Right cardiac atrium (tissue), 5 donors: ENCODE measurements around the gene FGF4. TPM values are rescaled to one million over a fixed set of nuclear protein-coding genes. Genes with fewer than 3 reads are reported as not detected.

Experiments used
- ATAC-seq, 2 donors: fragments of 200-7000 bp; cut with Tn5 transposase; one replicate each; pipeline versions ENCODE4 v1.8.0 to v1.9.1; 2020; ENCODE audit warnings: moderate library complexity in 2 of 2, mild to moderate bottlenecking in 1 of 2
- DNase-seq, 3 donors: peaks; one replicate each; pipeline ENCODE4 v3.0.0-alpha.2; 2020
- H3K27ac ChIP-seq: one replicate; pipeline ENCODE4 v1.5.1; 2013; ENCODE audit warnings: mild to moderate bottlenecking, low read length, control low read depth, moderate library complexity
- H3K27me3 ChIP-seq: one replicate; pipeline ENCODE4 v1.6.1; 2013; ENCODE audit not compliant: control insufficient read depth, insufficient read depth
- H3K4me1 ChIP-seq: one replicate; pipeline ENCODE4 v1.6.1; 2013; ENCODE audit warnings: low read length; ENCODE audit not compliant: control insufficient read depth, insufficient read depth
- H3K4me3 ChIP-seq: one replicate; pipeline ENCODE4 v1.5.1; 2013; ENCODE audit warnings: low read length, control low read depth
- H3K9me3 ChIP-seq: one replicate; pipeline ENCODE4 v1.6.1; 2013; ENCODE audit warnings: low read length; ENCODE audit not compliant: control insufficient read depth
- WGBS: extraction: QIAGEN DNeasy Blood & Tissue Kit; methylation state at CpG from one replicate; pipeline ENCODE4 v1.1.7; 2013; 5-methylcytosine and 5-hydroxymethylcytosine counted together
- intact Hi-C, 4 donors: fragments of 100-400 bp; cut with DNase I; formaldehyde crosslinking; loops; one replicate each; pipeline versions ENCODE4 v1.11.0 to v1.14.0; 2022 to 2023
- polyA plus RNA-seq: library from polyadenylated mRNA; stranded (reverse); fragments of 200-250 nt; gene quantifications from one replicate; pipeline ENCODE4 v1.2.3, GENCODE V29; 2013
- total RNA-seq, 4 donors: library from RNA; stranded (reverse); fragmentation: NEBNext Ultra II Directional; extraction: Animal tissue kit (Norgen Biotek cat#: 25700); gene quantifications; one replicate each; pipeline ENCODE4 v1.2.1, GENCODE V29; 2021
- donor health status: healthy with polysubstance abuse.
- donor health status: DM: no; HTN: yes; CAD: no.
- donor health status: DM: no; HTN: no; CAD: no.
- donor health status: DM: no; HTN: yes; CAD: no; lungs with severe emphysema.
- donor health status: DM: yes; HTN: yes; CAD: no.

The FGF4 gene
- total and polyA plus RNA-seq, 5 donors, result not detected

- intact Hi-C loops, result no loop called here
- peak in 2 of 3 donors; percentile 38 to 45 for DNase-seq
These were observed 29.8 kb upstream of the FGF4 start for GRCh38 chr11:69804769-69805508.

DNA sequence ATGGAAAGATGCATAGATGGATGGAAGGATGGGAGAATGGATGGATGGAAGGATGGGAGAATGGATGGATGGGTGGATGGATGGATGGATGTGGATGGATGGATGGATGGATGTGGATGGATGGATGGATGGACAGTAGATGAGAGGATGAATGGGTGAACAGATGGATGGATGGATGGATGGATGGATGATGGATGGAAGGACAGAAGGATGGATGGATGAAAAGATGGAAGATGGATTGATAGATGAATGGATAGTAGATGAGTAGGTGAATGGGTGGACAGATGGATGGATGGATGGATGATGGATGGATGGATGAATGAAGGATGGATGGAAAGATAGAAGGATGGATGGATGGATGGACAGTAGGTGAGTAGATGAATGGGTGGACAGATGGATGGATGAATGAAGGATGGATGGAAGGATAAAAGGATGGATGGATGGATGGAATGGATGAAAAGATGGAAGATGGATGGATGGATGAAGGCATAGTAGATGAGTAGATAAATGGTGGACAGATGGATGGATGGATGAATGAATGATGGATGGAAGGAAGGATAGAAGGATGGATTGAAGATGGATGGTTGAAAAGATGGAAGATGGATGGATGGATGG, 28.6 kb upstream of the FGF4 start:
- H3K4me3 ChIP-seq, result no peak overlapping the region
- no peaks in the 10 kb centered on the region for H3K4me1 ChIP-seq
- intact Hi-C loops, result no loop called here
- no peaks in the 10 kb centered on the region for H3K9me3 ChIP-seq
- no peak for DNase-seq
- no peak overlapping the region for H3K27ac ChIP-seq
- H3K27me3 ChIP-seq, result no peaks in the 10 kb centered on the region
- no peak for ATAC-seq

More at GRCh38 chr11:69804769-69805508, 29.8 kb upstream of the FGF4 start:
- Histone ChIP-seq H3K27me3 (no peaks in the 10 kb centered on the region), H3K4me1 (no peaks in the 10 kb centered on the region), H3K4me3 (no peak overlapping the region), H3K27ac (no peak overlapping the region), H3K9me3 (no peaks in the 10 kb centered on the region)
- ATAC-seq, result peak; percentile 39 to 48
- WGBS, result 67% methylated on average over 19 of the region's 19 CpGs

- ATAC-seq (no peak), DNase-seq (no peak)
- Histone ChIP-seq H3K27ac (no peak overlapping the region), H3K9me3 (no peaks in the 10 kb centered on the region), H3K4me3 (no peak overlapping the region), H3K27me3 (no peaks in the 10 kb centered on the region), H3K4me1 (no peaks in the 10 kb centered on the region)
- intact Hi-C loops, result no loop called here
- 78% methylated on average over 2 of the region's 2 CpGs for WGBS
These were observed 27.9 kb upstream of the FGF4 start for GRCh38 chr11:69803022-69803421.

DNA sequence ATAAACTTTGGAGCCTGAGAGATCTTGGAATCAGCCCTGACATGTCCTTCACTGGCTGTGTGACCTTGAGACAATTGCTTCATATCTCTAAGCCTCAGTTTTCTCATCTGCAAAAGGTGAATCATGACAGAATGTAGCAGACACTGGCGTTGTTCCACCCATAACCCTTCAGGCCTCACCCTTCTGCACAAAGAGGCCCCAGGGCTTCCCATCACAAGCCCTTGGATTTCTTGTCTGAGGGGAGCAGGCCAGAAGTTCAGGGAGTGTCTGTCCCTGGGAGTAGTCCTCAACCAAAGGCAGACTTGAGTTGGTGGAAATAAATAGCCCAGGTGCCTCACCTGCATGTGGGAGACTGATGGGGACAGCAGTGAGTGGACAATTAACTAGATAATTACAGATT, 27.4 kb upstream of the FGF4 start:
- 72% methylated on average over 1 of the region's 1 CpG for WGBS
- Histone ChIP-seq H3K9me3 (no peaks in the 10 kb centered on the region), H3K4me3 (no peak overlapping the region), H3K27me3 (no peaks in the 10 kb centered on the region), H3K27ac (no peak overlapping the region), H3K4me1 (no peaks in the 10 kb centered on the region)
- ATAC-seq (no peak), DNase-seq (no peak)
- intact Hi-C loops, result no loop called here

DNA sequence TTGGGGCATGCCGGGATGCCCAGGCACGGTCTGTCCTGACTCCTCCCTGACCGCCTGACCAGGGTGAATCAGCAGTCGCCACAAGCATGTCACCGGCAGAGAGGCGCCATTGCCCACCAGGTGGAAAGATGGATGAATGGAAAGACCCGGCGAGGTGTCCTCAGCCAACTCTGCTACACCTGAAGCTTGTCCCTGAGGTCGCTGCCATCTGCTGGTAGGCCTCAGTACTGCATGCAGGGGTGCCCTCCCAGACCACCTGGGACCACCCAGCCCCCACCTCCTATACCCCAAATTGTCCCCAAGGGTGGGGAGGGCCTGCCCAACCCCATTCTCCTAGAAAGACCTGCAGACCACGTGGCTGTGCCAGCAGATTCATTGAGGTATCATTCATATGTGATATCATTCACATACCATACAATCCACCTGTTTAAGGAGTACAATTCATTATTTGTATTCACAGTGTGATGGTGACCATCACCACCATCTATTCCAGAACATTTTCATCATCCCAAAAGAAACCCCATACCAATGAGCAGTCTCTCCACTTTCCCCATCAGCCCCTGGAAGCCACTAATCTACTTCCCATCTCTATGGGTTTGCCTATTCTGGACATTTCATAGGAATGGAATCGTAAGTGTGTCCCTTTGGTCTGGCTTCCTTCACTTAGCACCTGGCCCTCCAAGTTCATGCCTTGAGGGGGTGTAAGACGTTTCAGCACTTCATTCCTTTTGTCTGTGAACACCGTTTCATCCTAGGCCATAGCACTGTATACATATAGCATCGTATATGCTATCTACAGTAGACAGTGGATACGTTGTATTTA, 26.6 kb upstream of the FGF4 start:
- intact Hi-C loops, result no loop called here
- Histone ChIP-seq H3K27ac (no peak overlapping the region), H3K4me3 (no peak overlapping the region), H3K9me3 (no peaks in the 10 kb centered on the region), H3K27me3 (no peaks in the 10 kb centered on the region), H3K4me1 (no peaks in the 10 kb centered on the region)
- peak in 1 of 3 donors; percentile 72 for DNase-seq
- peak in 1 of 2 donors; percentile 33 for ATAC-seq
- 31% methylated on average over 15 of the region's 15 CpGs for WGBS

DNA sequence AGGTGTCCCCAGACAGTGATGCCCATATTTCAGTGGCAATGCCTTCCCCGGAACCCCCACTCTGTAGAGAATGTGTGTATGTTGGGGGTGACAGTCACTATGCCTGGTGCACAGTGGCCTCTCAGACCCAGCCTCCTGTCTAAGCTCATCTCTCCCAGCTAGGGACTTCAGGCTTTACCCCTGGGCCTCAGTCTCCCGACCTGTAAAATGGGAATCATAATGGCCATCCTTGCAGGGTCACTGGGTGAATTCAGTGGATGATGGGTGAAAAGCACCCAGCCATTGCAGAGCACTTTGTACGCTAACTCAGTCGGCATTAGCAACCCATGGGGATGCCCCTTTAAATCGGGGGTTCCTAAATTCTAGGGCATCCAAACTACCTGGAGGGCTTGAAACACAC, 25.1 kb upstream of the FGF4 start:
- WGBS, result 92% methylated on average over 5 of the region's 5 CpGs
- no peak for ATAC-seq
- intact Hi-C loops, result no loop called here

DNA sequence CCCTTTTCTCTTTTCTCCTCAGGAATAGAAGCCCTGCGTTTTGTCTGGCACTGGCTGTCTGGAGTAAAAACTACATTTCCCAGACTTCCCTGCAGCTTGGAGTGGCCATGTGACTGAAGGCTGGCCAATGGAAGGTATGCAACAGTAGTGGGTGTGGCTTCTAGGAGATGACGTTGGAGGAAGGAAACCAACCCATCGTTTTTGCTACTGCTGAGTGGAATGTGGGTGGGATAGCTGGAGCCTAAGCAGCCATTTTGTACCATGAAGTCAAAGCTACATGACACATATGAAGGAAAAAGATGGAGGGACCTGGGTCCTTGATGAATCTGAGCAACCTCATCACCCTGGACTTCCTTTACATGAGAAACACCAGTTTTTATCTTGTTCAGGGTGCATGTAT, 24.4 kb upstream of the FGF4 start:
- intact Hi-C loops, result no loop called here
- Histone ChIP-seq H3K27me3 (no peaks in the 10 kb centered on the region), H3K4me1 (no peaks in the 10 kb centered on the region), H3K27ac (no peak overlapping the region), H3K4me3 (no peak overlapping the region), H3K9me3 (no peaks in the 10 kb centered on the region)
- ATAC-seq (no peak), DNase-seq (no peak)
- WGBS, result 20% methylated on average over 3 of the region's 3 CpGs

More for the DNA sequence above, 25.1 kb upstream of the FGF4 start:
- DNase-seq, result no peak
- Histone ChIP-seq H3K27ac (no peak overlapping the region), H3K4me1 (no peaks in the 10 kb centered on the region), H3K9me3 (no peaks in the 10 kb centered on the region), H3K4me3 (no peak overlapping the region), H3K27me3 (no peaks in the 10 kb centered on the region)

GRCh38 chr11:69799097-69799496, 24.0 kb upstream of the FGF4 start:
- Histone ChIP-seq H3K27ac (no peak overlapping the region), H3K4me3 (no peak overlapping the region), H3K9me3 (no peaks in the 10 kb centered on the region), H3K27me3 (no peaks in the 10 kb centered on the region), H3K4me1 (no peaks in the 10 kb centered on the region)
- 83% methylated on average over 3 of the region's 3 CpGs for WGBS
- ATAC-seq (no peak), DNase-seq (no peak)
- intact Hi-C loops, result no loop called here

- 77% methylated on average over 14 of the region's 14 CpGs for WGBS
- no peaks in the 10 kb centered on the region for H3K4me1 ChIP-seq
- no peak overlapping the region for H3K27ac ChIP-seq
- no peak overlapping the region for H3K4me3 ChIP-seq
- ATAC-seq (no peak), DNase-seq (no peak)
- H3K27me3 ChIP-seq, result no peaks in the 10 kb centered on the region
- no peaks in the 10 kb centered on the region for H3K9me3 ChIP-seq
- intact Hi-C loops, result no loop called here
These were observed 22.8 kb upstream of the FGF4 start for GRCh38 chr11:69797737-69798528.

GRCh38 chr11:69797156-69797555, 22.0 kb upstream of the FGF4 start:
- Histone ChIP-seq H3K9me3 (no peaks in the 10 kb centered on the region), H3K27ac (no peak overlapping the region), H3K4me1 (no peaks in the 10 kb centered on the region), H3K27me3 (no peaks in the 10 kb centered on the region), H3K4me3 (no peak overlapping the region)
- WGBS, result 74% methylated on average over 14 of the region's 14 CpGs
- intact Hi-C loops, result no loop called here
- ATAC-seq (peak in 1 of 2 donors; percentile 38), DNase-seq (peak in 1 of 3 donors; percentile 22)
